Posterior vena cava (tissue), 2 donors: Measurements from ENCODE around the gene CIAO1. TPM values are rescaled to one million over a fixed set of nuclear protein-coding genes. Genes with fewer than 3 reads are reported as not detected.
"Not testable (repeated sequence)": the region's sequence is repeated elsewhere in the genome, so short reads cannot be mapped to it uniquely, and the experiment has no call there.

Experiments
- DNase-seq: peaks from one replicate; pipeline ENCODE4 v3.0.0-alpha.2; 2020; ENCODE audit warnings: low spot score
- intact Hi-C, 2 donors: fragments of 100-400 bp; cut with DNase I; formaldehyde crosslinking; loops; one replicate each; pipeline versions ENCODE4 v1.14.1 to v1.14.2; 2022 to 2023
- total RNA-seq, 2 donors: library from RNA; stranded (reverse); fragmentation: NEBNext Ultra II Directional; extraction: Animal tissue kit (Norgen Biotek cat#: 25700); gene quantifications; one replicate each; pipeline ENCODE4 v1.2.1, GENCODE V29; 2021
- donor health status: DM: yes; HTN: yes; CAD: no.
- donor health status: DM: yes; HTN: yes; CAD: no.

CIAO1 gene
- total RNA-seq, 2 donors from 2014 or later, result 41.9 to 46.4 TPM

GRCh38 chr2:96264656-96265348, 1.2 kb upstream of the CIAO1 start:
- no peak for DNase-seq
- intact Hi-C loops, result loop anchor here in 1 of 2 donors (10.0 kb wide), 1 partner anchor 60 kb away; the partner anchor contains the start of gene STARD7

GRCh38 chr2:96265349-96265839, 631 bp upstream of the CIAO1 start:
- intact Hi-C loops, result loop anchor here in 1 of 2 donors (10.0 kb wide), 1 partner anchor 61 kb away; the partner anchor contains the start of gene STARD7
- peak; percentile 86 for DNase-seq

GRCh38 chr2:96267159-96267971, 1.3 kb downstream of the CIAO1 start:
- DNase-seq, result no peak
- intact Hi-C loops, result loop anchor here in 1 of 2 donors (10.0 kb wide), 1 partner anchor 63 kb away; the partner anchor contains the start of gene STARD7

GRCh38 chr2:96271995-96272394, 6.0 kb downstream of the CIAO1 start:
- intact Hi-C loops, result no loop called here
- no peak for DNase-seq

- DNase-seq, result peak; percentile 13
- intact Hi-C loops, result no loop called here
These were observed 7.7 kb downstream of the CIAO1 start for GRCh38 chr2:96273763-96274162.

- peak; percentile 14 for DNase-seq
- intact Hi-C loops, result no loop called here
These were observed 8.5 kb downstream of the CIAO1 start for GRCh38 chr2:96274355-96275056.

- no peak for DNase-seq
- intact Hi-C loops, result no loop called here
These were observed 10.9 kb downstream of the CIAO1 start for GRCh38 chr2:96276787-96277499.

- DNase-seq, result no peak
- intact Hi-C loops, result no loop called here
These were observed 21.3 kb downstream of the CIAO1 start for GRCh38 chr2:96287273-96287856.

GRCh38 chr2:96291751-96292150, 25.7 kb downstream of the CIAO1 start:
- intact Hi-C loops, result no loop called here

GRCh38 chr2:96294271-96294670, 28.2 kb downstream of the CIAO1 start:
- intact Hi-C loops, DNase-seq: not testable (repeated sequence)

More at GRCh38 chr2:96291751-96292150, 25.7 kb downstream of the CIAO1 start:
- no peak for DNase-seq

- intact Hi-C loops, result no loop called here
These were observed 30.9 kb downstream of the CIAO1 start for GRCh38 chr2:96296925-96297324.

GRCh38 chr2:96301865-96302264, 35.8 kb downstream of the CIAO1 start:
- no peak for DNase-seq
- intact Hi-C loops, result no loop called here

More at GRCh38 chr2:96296925-96297324, 30.9 kb downstream of the CIAO1 start:
- DNase-seq, result no peak

GRCh38 chr2:96304606-96305005, 38.6 kb downstream of the CIAO1 start:
- intact Hi-C loops, result loop anchor here in 1 of 2 donors (5.0 kb wide), 1 partner anchor 203 kb away; the partner anchor contains the start of gene NEURL3
- DNase-seq, result no peak

GRCh38 chr2:96305091-96305978, 39.3 kb downstream of the CIAO1 start, which contains the start of gene SNRNP200:
Gene SNRNP200 (minus strand): TSS chr2:96305546. CDS start chr2:96305437, 109 bp downstream.
- intact Hi-C loops, result loop anchor here in 1 of 2 donors (5.0 kb wide), 1 partner anchor 202 kb away; the partner anchor contains the start of gene NEURL3
- DNase-seq, result peak; percentile 96

GRCh38 chr2:96305979-96306308, 39.9 kb downstream of the CIAO1 start:
- no peak for DNase-seq
- intact Hi-C loops, result loop anchor here in 1 of 2 donors (5.0 kb wide), 1 partner anchor 201 kb away; the partner anchor contains the start of gene NEURL3

GRCh38 chr2:96306370-96306769, 40.3 kb downstream of the CIAO1 start:
- no peak for DNase-seq
- intact Hi-C loops, result loop anchor here in 1 of 2 donors (5.0 kb wide), 1 partner anchor 201 kb away; the partner anchor contains the start of gene NEURL3

- intact Hi-C loops, result loop anchor here in 1 of 2 donors (5.0 kb wide), 1 partner anchor 199 kb away; the partner anchor contains the start of gene NEURL3
- DNase-seq, result no peak
These were observed 42.2 kb downstream of the CIAO1 start for GRCh38 chr2:96308248-96308647.
